Esophagus muscularis mucosa (tissue), 4 donors: ENCODE results near the gene DNAH12. TPM values are rescaled to one million over a fixed set of nuclear protein-coding genes. Genes with fewer than 3 reads are reported as not detected.

Experiments
- DNase-seq: peaks from one replicate; pipeline ENCODE4 v3.0.0-alpha.2; 2017; ENCODE audit errors: extremely low spot score
- H3K27ac ChIP-seq, 4 donors: fragments of 200-600 bp; sonication (generic); replicated peaks in 1 of 4; 1 replicate in 3 of 4; 2 replicates in 1 of 4; pipeline ENCODE4 v1.5.1; 2016 to 2019; ENCODE audit warnings: mild to moderate bottlenecking in 1 of 4
- H3K27me3 ChIP-seq, 4 donors: fragments of 200-600 bp; sonication (generic); one replicate each; pipeline versions ENCODE4 v1.5.1 to v1.6.0; 2016 to 2019
- H3K36me3 ChIP-seq, 4 donors: fragments of 200-600 bp; sonication (generic); one replicate each; pipeline ENCODE4 v1.5.1; 2016 to 2019
- H3K4me1 ChIP-seq, 4 donors: fragments of 200-600 bp; sonication (generic); one replicate each; pipeline ENCODE4 v1.5.1; 2016 to 2019
- H3K4me3 ChIP-seq, 4 donors: fragments of 200-600 bp; sonication (generic); 1 replicate in 2 of 4; 2 replicates in 2 of 4; pipeline ENCODE4 v1.5.1; 2016 to 2019; ENCODE audit warnings: mild to moderate bottlenecking in 4 of 4, moderate library complexity in 1 of 4
- H3K9me3 ChIP-seq, 4 donors: fragments of 200-600 bp; sonication (generic); 1 replicate in 3 of 4; 2 replicates in 1 of 4; pipeline ENCODE4 v1.5.1; 2016 to 2019
- EP300 ChIP-seq: sonication (generic); formaldehyde crosslinking; IDR thresholded peaks from one replicate; pipeline ENCODE4 v1.6.1; 2017; ENCODE audit warnings: antibody characterized with exemption
- POLR2A ChIP-seq: fragments of 450-650 bp; IDR thresholded peaks from one replicate; pipeline ENCODE4 v1.6.1; 2017; ENCODE audit warnings: antibody characterized with exemption, moderate library complexity, mild to moderate bottlenecking, low read depth
- POLR2AphosphoS5 ChIP-seq, 2 donors: sonication (generic); formaldehyde crosslinking; IDR thresholded peaks; one replicate each; pipeline ENCODE4 v1.6.1; 2017; ENCODE audit warnings: antibody characterized with exemption in 2 of 2
- WGBS: methylation state at CpG from one replicate; pipeline ENCODE4 v1.1.5; 2018; 5-methylcytosine and 5-hydroxymethylcytosine counted together
- intact Hi-C: fragments of 100-400 bp; cut with DNase I; formaldehyde crosslinking; loops from one replicate; pipeline ENCODE4 v1.15.1; 2023
- total RNA-seq, 4 donors: library from RNA; depleted of rRNA; stranded (reverse); fragments of >200 nt; gene quantifications; one replicate each; pipeline versions ENCODE4 v1.1.0 to v1.2.1, GENCODE V29; 2016
- TF ChIP-seq, protein P1 (sequence below), 3 experiments: fragments of 200-600 bp in 2 of 3; fragments of 450-650 bp in 1 of 3; sonication (generic) in 2 of 3; IDR thresholded peaks; one replicate each; pipeline ENCODE4 v1.5.1; 2017 to 2019; ENCODE audit warnings: antibody characterized with exemption in 3 of 3, mild to moderate bottlenecking in 2 of 3, moderate library complexity in 1 of 3

Gene DNAH12
- total RNA-seq, 4 donors from 2014 or later, result under 0.01 to 0.39 TPM; not detected in 2

DNA sequence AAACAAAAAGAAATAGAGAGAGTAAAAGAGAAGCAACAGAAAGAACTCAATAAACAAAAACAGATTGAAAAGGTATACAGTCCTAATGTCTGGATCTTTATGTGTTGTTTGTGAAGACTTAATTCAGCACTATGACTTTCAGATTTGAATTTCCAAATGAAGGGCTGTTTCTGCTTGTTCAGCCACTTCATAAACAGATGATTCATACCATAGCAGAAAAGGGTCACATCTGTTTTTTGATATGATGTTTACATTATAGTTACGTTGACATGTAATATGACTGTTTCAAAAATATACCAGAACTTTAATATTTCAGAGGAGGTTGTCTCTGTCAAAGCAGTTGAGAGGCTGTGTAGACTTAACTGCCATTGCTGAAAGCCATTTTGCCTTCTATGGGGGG lies 275.7 kb downstream of the DNAH12 start:
- Histone ChIP-seq H3K27ac (no peak overlapping the region), H3K27me3 (no peaks in the 10 kb centered on the region), H3K4me1 (no peaks in the 10 kb centered on the region), H3K4me3 (no peak overlapping the region), H3K9me3 (no peaks in the 10 kb centered on the region), H3K36me3 (peaks cover 47 to 92% (median 69%) of the 10 kb centered on the region in 4 donors)
- TF ChIP-seq POLR2AphosphoS5 (IDR thresholded peaks at IDR 0.05), result no peak
- no peak for TF ChIP-seq POLR2A
- no peak for DNase-seq
- 76% methylated on average over 1 of the region's 1 CpG for WGBS
- intact Hi-C loops, result no loop called here

DNA sequence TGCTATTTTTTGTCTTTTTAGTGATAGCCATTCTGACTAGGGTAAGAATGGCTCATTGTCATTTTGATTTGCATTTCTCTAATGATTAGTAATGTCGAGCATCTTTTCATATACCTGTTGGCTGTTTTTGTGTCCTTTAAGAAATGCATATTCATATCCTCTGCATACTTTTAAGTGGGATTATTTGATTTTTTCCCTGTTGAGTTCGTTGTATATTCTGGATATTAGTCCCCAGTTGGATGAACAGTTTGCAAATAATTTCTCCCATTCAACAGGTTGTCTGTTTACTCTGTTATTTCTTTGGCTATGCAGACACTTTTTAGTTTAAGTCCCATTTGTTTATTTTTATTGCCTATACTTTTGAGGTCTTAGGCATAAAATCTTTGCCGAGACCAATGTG lies 282.2 kb downstream of the DNAH12 start:
- no peaks in the 10 kb centered on the region for H3K9me3 ChIP-seq

GRCh38 chr3:57261119-57261518 lies 283.0 kb downstream of the DNAH12 start:
- no peaks in the 10 kb centered on the region for H3K9me3 ChIP-seq
- TF ChIP-seq, protein P1, sequence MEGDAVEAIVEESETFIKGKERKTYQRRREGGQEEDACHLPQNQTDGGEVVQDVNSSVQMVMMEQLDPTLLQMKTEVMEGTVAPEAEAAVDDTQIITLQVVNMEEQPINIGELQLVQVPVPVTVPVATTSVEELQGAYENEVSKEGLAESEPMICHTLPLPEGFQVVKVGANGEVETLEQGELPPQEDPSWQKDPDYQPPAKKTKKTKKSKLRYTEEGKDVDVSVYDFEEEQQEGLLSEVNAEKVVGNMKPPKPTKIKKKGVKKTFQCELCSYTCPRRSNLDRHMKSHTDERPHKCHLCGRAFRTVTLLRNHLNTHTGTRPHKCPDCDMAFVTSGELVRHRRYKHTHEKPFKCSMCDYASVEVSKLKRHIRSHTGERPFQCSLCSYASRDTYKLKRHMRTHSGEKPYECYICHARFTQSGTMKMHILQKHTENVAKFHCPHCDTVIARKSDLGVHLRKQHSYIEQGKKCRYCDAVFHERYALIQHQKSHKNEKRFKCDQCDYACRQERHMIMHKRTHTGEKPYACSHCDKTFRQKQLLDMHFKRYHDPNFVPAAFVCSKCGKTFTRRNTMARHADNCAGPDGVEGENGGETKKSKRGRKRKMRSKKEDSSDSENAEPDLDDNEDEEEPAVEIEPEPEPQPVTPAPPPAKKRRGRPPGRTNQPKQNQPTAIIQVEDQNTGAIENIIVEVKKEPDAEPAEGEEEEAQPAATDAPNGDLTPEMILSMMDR (IDR thresholded peaks at IDR 0.05), result no peak
- no peak for TF ChIP-seq EP300
- no peak for TF ChIP-seq POLR2AphosphoS5 (IDR thresholded peaks at IDR 0.05)
- TF ChIP-seq POLR2A, result no peak
- H3K4me1 ChIP-seq, result no peaks in the 10 kb centered on the region
- H3K27me3 ChIP-seq, result no peaks in the 10 kb centered on the region
- 89% methylated on average over 4 of the region's 4 CpGs for WGBS
- no peak overlapping the region for H3K27ac ChIP-seq
- intact Hi-C loops, result no loop called here
- no peak for DNase-seq
- H3K4me3 ChIP-seq, result no peak overlapping the region
- H3K36me3 ChIP-seq, result peaks cover 59 to 92% (median 82%) of the 10 kb centered on the region in 4 donors

More for the DNA sequence above, 282.2 kb downstream of the DNAH12 start:
- Histone ChIP-seq H3K4me1 (no peaks in the 10 kb centered on the region), H3K36me3 (peaks cover 62 to 96% (median 83%) of the 10 kb centered on the region in 4 donors), H3K27me3 (no peaks in the 10 kb centered on the region), H3K4me3 (no peak overlapping the region), H3K27ac (no peak overlapping the region)
- DNase-seq, result no peak
- WGBS, result 93% methylated on average over 3 of the region's 3 CpGs
- intact Hi-C loops, result no loop called here
- no peak for TF ChIP-seq POLR2A
- TF ChIP-seq, protein P1 (IDR thresholded peaks at IDR 0.05), result no peak
- no peak for TF ChIP-seq POLR2AphosphoS5 (IDR thresholded peaks at IDR 0.05)

DNA sequence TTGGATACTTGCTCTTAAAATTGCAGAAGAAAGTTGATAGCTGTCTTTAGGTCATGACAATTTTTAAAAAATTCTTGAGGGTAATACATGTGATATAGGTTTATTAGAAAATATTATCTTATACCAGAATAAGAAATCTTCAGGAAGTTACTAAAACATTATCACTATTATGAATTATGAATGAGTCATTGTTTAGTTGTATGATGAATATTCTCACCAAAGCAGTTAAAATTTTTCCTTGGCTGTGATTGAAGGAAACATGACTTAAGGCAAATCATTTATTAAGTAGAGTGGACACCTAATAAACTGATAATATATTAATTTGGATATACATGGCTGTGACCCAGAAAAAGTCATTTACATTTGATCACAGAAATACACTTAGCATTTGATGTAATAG lies 286.5 kb downstream of the DNAH12 start:
- Histone ChIP-seq H3K27ac (no peak overlapping the region), H3K36me3 (peaks cover 44 to 79% (median 66%) of the 10 kb centered on the region in 4 donors), H3K4me1 (no peaks in the 10 kb centered on the region), H3K9me3 (no peaks in the 10 kb centered on the region), H3K27me3 (no peaks in the 10 kb centered on the region), H3K4me3 (no peak overlapping the region)
- no peak for DNase-seq
- TF ChIP-seq POLR2A (no peak), EP300 (no peak), POLR2AphosphoS5 (IDR thresholded peaks at IDR 0.05) (no peak)
- TF ChIP-seq, protein P1 (IDR thresholded peaks at IDR 0.05), result no peak
- intact Hi-C loops, result no loop called here

DNA sequence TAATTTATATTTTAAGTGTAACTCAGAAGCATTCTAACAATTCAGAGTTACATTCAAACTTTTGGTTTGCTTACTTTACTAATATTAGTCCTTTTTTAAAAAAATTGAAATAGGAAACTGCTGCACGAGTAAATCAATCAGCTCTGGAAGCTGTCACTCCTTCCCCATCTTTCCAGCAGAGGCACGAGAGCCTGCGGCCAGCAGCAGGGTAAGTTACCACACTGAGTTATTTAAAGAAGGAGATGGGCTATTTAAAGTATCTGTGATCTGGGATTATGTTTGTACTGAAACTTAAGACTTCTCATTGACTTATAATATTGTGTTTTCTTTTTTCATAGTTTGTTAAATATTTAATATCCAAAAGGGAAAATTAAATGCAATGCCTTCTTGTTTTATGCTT lies 287.3 kb downstream of the DNAH12 start:
- intact Hi-C loops, result no loop called here
- H3K9me3 ChIP-seq, result no peaks in the 10 kb centered on the region

More for the DNA sequence above, 287.3 kb downstream of the DNAH12 start:
- WGBS, result 80% methylated on average over 3 of the region's 3 CpGs
- Histone ChIP-seq H3K4me1 (no peaks in the 10 kb centered on the region), H3K27ac (no peak overlapping the region), H3K36me3 (peaks cover 44 to 80% (median 60%) of the 10 kb centered on the region in 4 donors), H3K4me3 (no peak overlapping the region), H3K27me3 (no peaks in the 10 kb centered on the region)
- TF ChIP-seq EP300 (no peak), POLR2A (no peak), POLR2AphosphoS5 (IDR thresholded peaks at IDR 0.05) (no peak)
- TF ChIP-seq, protein P1 (IDR thresholded peaks at IDR 0.05), result no peak
- no peak for DNase-seq
